Gastroesophageal sphincter (tissue), 3 donors: ENCODE measurements around the gene PARD3.

Experiments
- EP300 ChIP-seq: sonication (generic); formaldehyde crosslinking; IDR thresholded peaks from one replicate; pipeline ENCODE4 v1.6.1; 2017; ENCODE audit warnings: antibody characterized with exemption, mild to moderate bottlenecking
- POLR2A ChIP-seq, 2 donors: fragments of 450-650 bp; IDR thresholded peaks; one replicate each; pipeline ENCODE4 v1.6.1; 2017; ENCODE audit warnings: antibody characterized with exemption in 2 of 2, mild to moderate bottlenecking in 2 of 2, moderate library complexity in 1 of 2
- POLR2AphosphoS5 ChIP-seq: sonication (generic); formaldehyde crosslinking; IDR thresholded peaks from one replicate; pipeline ENCODE4 v1.6.1; 2017; ENCODE audit warnings: antibody characterized with exemption
- TF ChIP-seq, protein P1 (sequence below), 4 experiments: fragments of 200-600 bp in 2 of 4; fragments of 450-650 bp in 2 of 4; sonication (generic) in 1 of 4; IDR thresholded peaks; one replicate each; pipeline ENCODE4 v1.5.1; 2017 to 2019; ENCODE audit warnings: antibody characterized with exemption in 4 of 4, mild to moderate bottlenecking in 2 of 4, moderate library complexity in 2 of 4

- TF ChIP-seq, protein P1, sequence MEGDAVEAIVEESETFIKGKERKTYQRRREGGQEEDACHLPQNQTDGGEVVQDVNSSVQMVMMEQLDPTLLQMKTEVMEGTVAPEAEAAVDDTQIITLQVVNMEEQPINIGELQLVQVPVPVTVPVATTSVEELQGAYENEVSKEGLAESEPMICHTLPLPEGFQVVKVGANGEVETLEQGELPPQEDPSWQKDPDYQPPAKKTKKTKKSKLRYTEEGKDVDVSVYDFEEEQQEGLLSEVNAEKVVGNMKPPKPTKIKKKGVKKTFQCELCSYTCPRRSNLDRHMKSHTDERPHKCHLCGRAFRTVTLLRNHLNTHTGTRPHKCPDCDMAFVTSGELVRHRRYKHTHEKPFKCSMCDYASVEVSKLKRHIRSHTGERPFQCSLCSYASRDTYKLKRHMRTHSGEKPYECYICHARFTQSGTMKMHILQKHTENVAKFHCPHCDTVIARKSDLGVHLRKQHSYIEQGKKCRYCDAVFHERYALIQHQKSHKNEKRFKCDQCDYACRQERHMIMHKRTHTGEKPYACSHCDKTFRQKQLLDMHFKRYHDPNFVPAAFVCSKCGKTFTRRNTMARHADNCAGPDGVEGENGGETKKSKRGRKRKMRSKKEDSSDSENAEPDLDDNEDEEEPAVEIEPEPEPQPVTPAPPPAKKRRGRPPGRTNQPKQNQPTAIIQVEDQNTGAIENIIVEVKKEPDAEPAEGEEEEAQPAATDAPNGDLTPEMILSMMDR (IDR thresholded peaks at IDR 0.05): no peak
- TF ChIP-seq POLR2A (IDR thresholded peaks at IDR 0.05) (no peak), POLR2AphosphoS5 (no peak), EP300 (no peak)
Observed at GRCh38 chr10:34305189-34305588, 509.9 kb downstream of the PARD3 start.
